ENCODE data around the gene LRRC66.

The LRRC66 gene

DNA sequence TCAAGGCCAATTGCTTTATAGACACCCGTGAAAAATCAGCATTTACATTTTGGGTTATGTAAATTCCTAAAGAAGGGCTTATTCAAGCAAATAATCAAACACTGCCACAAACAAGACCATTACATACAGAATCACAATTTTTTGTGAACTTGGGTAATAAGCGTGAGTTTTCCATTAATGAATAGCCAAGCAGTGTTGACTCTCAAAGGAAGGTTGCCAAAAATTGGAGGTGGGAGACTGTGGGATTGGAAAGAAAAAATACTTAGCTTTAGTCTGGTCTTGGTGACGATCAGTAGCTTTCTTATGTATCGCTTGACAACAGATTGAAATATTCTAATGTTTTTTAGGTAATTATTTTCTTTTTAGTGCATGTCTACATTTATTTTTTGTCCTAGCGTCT, 20.9 kb downstream of the LRRC66 start:
- intact Hi-C loops (cut with DNase I; ENCODE audit: low total_unique reads), result no loop called here

DNA sequence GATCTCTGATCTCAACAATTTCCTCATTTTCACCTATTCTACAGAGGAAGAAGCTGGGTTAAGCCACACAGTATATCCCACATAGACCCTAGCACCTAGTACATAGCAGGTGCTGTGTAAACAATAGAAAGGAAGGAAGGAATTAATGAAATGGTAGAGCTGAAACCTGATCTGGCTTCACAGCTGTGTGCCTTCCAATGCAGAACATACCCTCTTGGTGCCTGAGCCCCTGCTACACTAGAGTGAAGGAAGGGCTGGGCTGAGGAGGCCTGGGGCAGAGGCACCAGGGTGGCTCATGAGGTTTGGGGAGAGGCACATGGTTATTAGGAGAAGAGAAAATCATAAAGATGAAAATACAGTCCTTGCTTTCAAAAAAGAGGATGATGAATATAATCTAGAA, 21.3 kb downstream of the LRRC66 start:
- H3K27ac ChIP-seq, result no peak overlapping the region

More for the DNA sequence above, 20.9 kb downstream of the LRRC66 start:
- Histone ChIP-seq H3K9me3 (peaks cover 0 to 6% (median 0%) of the 10 kb centered on the region in 3 donors), H3K27ac (no peak overlapping the region), H3K27me3 (no peaks in the 10 kb centered on the region), H3K4me1 (no peaks in the 10 kb centered on the region), H3K4me3 (no peak overlapping the region), H3K36me3 (peaks cover 0 to 5% (median 0%) of the 10 kb centered on the region in 3 donors)
- no peak for TF ChIP-seq CTCF (IDR thresholded peaks at IDR 0.05)
- DNase-seq, result no peak

DNA sequence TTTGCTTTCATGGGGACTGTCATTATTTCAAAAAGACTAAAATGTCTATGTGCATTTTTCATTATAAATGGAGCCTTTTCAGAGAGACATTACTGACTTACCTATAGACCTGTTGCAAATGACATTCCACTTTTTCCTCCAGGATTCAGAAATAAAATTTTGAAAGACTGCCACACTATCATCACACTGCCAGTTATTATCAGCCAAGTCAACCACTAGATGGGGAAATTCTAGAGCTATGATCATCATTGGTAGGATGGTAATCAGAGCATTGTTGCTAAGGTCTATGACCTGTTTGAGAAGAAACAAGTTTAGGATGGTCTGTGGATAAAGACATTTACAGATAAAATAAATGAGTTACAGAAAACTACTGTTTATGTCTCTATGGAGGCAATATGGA, 22.5 kb downstream of the LRRC66 start:
- H3K27me3 ChIP-seq, result no peaks in the 10 kb centered on the region
- no peaks in the 10 kb centered on the region for H3K4me1 ChIP-seq
- TF ChIP-seq CTCF (IDR thresholded peaks at IDR 0.05), result no peak
- no peak overlapping the region for H3K27ac ChIP-seq
- peaks cover 0 to 7% (median 0%) of the 10 kb centered on the region in 3 donors for H3K9me3 ChIP-seq
- DNase-seq, result no peak
- peaks cover 0 to 5% (median 0%) of the 10 kb centered on the region in 3 donors for H3K36me3 ChIP-seq
- intact Hi-C loops (cut with DNase I; ENCODE audit: low total_unique reads), result no loop called here
- no peak overlapping the region for H3K4me3 ChIP-seq

More for the DNA sequence above, 21.3 kb downstream of the LRRC66 start:
- Histone ChIP-seq H3K4me3 (no peak overlapping the region), H3K4me1 (no peaks in the 10 kb centered on the region), H3K27me3 (no peaks in the 10 kb centered on the region), H3K9me3 (peaks cover 0 to 7% (median 0%) of the 10 kb centered on the region in 3 donors), H3K36me3 (peaks cover 0 to 5% (median 0%) of the 10 kb centered on the region in 3 donors)
- no peak for DNase-seq
- intact Hi-C loops (cut with DNase I; ENCODE audit: low total_unique reads), result no loop called here
- TF ChIP-seq CTCF (IDR thresholded peaks at IDR 0.05), result no peak

DNA sequence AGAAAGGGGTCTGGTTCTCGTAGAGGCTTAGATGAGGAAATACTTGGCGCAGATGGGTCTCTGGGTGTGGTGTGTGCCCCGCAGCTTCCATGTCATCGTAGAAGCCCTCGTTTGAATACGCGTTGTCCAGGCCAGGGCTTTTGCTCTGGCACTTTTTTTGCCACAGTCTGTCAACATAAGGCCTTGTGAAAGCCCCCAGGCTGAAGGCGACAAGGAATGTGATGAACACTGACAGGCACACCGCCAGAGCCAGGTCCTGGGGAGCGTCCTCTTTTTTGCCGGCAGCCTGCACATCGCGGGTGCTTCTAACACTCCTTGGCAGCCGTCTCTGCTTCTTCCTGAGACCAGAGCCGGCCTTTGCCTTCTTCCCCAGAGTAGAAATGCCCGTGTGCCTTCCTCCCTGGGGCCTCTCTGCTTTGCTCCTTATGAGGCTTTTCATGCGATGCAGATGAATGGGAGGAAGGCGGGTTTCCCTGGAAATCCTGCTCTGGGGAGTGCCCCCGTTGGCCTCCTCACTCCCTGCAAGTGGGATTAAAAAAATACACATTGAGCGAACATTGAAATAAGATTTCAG, 24.4 kb downstream of the LRRC66 start:
- no peaks in the 10 kb centered on the region for H3K4me1 ChIP-seq
- H3K4me3 ChIP-seq, result no peak overlapping the region
- DNase-seq, result no peak
- peaks cover 0 to 11% (median 7%) of the 10 kb centered on the region in 3 donors for H3K9me3 ChIP-seq
- no peak for TF ChIP-seq CTCF (IDR thresholded peaks at IDR 0.05)
- H3K27me3 ChIP-seq, result no peaks in the 10 kb centered on the region
- peaks cover 0 to 5% (median 0%) of the 10 kb centered on the region in 3 donors for H3K36me3 ChIP-seq
- intact Hi-C loops (cut with DNase I; ENCODE audit: low total_unique reads), result no loop called here
- no peak overlapping the region for H3K27ac ChIP-seq

DNA sequence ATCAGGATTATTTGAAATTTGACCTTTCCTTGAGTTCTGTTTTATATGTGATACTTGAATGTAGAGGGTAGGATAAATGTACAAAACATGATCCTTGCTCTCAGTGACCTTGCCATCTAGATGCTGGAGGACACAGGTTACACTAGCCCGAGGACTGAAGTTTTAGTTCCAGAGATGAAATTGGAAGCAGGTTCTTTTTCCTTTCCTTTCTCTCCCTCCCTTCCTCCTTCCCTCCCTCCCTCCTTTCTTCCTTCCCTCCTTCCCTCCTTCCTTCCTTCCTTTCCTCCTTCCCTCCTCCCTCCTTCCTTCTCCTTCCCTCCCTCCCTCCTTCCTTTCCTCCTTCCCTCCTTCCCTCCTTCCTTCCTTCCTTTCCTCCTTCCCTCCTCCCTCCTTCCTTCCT, 54.3 kb downstream of the LRRC66 start:
- Histone ChIP-seq H3K27me3 (no peaks in the 10 kb centered on the region), H3K4me3 (no peak overlapping the region), H3K36me3 (no peaks in the 10 kb centered on the region), H3K9me3 (peaks cover 0 to 5% (median 0%) of the 10 kb centered on the region in 3 donors), H3K27ac (no peak overlapping the region), H3K4me1 (peaks cover 0 to 13% (median 4%) of the 10 kb centered on the region in 4 donors)
- TF ChIP-seq CTCF (IDR thresholded peaks at IDR 0.05), result no peak
- intact Hi-C loops (cut with DNase I; ENCODE audit: low total_unique reads), result no loop called here
- no peak for DNase-seq
